ENCODE results near the gene ZNF846. TPM values are rescaled to one million over a fixed set of nuclear protein-coding genes. Genes with fewer than 3 reads are reported as not detected.

ZNF846 gene
- total RNA-seq, 1 experiment from 2014 or later: 1.2 TPM

GRCh38 chr19:9801976-9802375, 33.4 kb upstream of the ZNF846 start:
- Histone ChIP-seq H3K79me2 (ENCODE audit: insufficient read depth, low read length) (no peaks in the 10 kb centered on the region), H3K4me2 (ENCODE audit: low read length) (no peak overlapping the region), H2AFZ (ENCODE audit: low read depth, low read length, poor library complexity, severe bottlenecking) (no peak overlapping the region), H3K27me3 (ENCODE audit: insufficient read depth, low read length) (no peaks in the 10 kb centered on the region), H4K20me1 (ENCODE audit: insufficient read depth) (no peaks in the 10 kb centered on the region), H3K27ac (ENCODE audit: low read depth, low read length) (no peak overlapping the region), H3K4me1 (ENCODE audit: control insufficient read depth in 1 of 2, insufficient read depth in 2 of 2, low read length in 2 of 2) (no peaks in the 10 kb centered on the region), H3K4me3 (replicated peaks in 1 of 2; ENCODE audit: low read depth in 1 of 2, low read length in 2 of 2) (no peak overlapping the region), H3K36me3 (ENCODE audit: control insufficient read depth in 1 of 2, insufficient read depth in 2 of 2, low read length in 2 of 2) (no peaks in the 10 kb centered on the region), H3K9ac (ENCODE audit: low read length) (no peak overlapping the region), H3K9me2 (ENCODE audit: insufficient read depth) (no peaks in the 10 kb centered on the region), H3K9me3 (ENCODE audit: control insufficient read depth in 1 of 2, insufficient read depth in 1 of 2, low read depth in 1 of 2, low read length in 2 of 2) (no peaks in the 10 kb centered on the region)
- ChIA-PET POLR2A (no interaction called here), RAD21 (ENCODE audit: low non-redundant PET in 1 of 2, low total read pairs in 2 of 2, uncharacterized antibody in 2 of 2, unreplicated experiment in 2 of 2) (interaction anchor here in 1 of 2 experiments (0.7 kb wide), 1 partner anchor 424 kb away, joined by 3 read pairs; no protein-coding TSS in a partner anchor), CTCF (no interaction called here)
- no TSS peak for BruUV-seq (replicated peaks)
- intact Hi-C loops (cut with micrococcal nuclease): no loop called here
- ATAC-seq (no peak), DNase-seq (ENCODE audit: low read depth, low spot score) (no peak)
- TF ChIP-seq ELF1 (IDR thresholded peaks at IDR 0.05; ENCODE audit: borderline replicate concordance, low read depth) (no peak), FOSL1 (IDR thresholded peaks at IDR 0.05; ENCODE audit: low read depth) (no peak), POLR2AphosphoS5 (IDR thresholded peaks at IDR 0.05; ENCODE audit: low read depth, low read length) (no peak), CEBPB (IDR thresholded peaks at IDR 0.05; ENCODE audit: low read depth) (no peak), SRF (IDR thresholded peaks at IDR 0.05; ENCODE audit: low read depth) (no peak), ZBTB33 (IDR thresholded peaks at IDR 0.05; ENCODE audit: extremely low read depth, insufficient replicate concordance, low read length) (no peak), MAX (IDR thresholded peaks at IDR 0.05) (no peak), SIN3A (IDR thresholded peaks at IDR 0.05; ENCODE audit: low read depth) (no peak), TCF7L2 (IDR thresholded peaks at IDR 0.05; ENCODE audit: borderline replicate concordance, extremely low read depth, insufficient read depth, insufficient read length) (no peak), ZFX (IDR thresholded peaks at IDR 0.05) (no peak), CBX3 (IDR thresholded peaks at IDR 0.05; ENCODE audit: low read depth) (no peak), RAD21 (IDR thresholded peaks at IDR 0.05; ENCODE audit: low read depth) (no peak), SP1 (IDR thresholded peaks at IDR 0.05; ENCODE audit: low read depth) (no peak), ATF3 (IDR thresholded peaks at IDR 0.05) (no peak), REST (IDR thresholded peaks at IDR 0.05; ENCODE audit: low read depth) (no peak), ZNF274 (IDR thresholded peaks at IDR 0.05; ENCODE audit: low read depth, low read length) (no peak), EZH2phosphoT487 (IDR thresholded peaks at IDR 0.05; ENCODE audit: borderline replicate concordance) (no peak)

Measured in HCT116 (cell line).